Panc1 (cell line): ENCODE results near the gene ITGB4. TPM values are rescaled to one million over a fixed set of nuclear protein-coding genes. Genes with fewer than 3 reads are reported as not detected.

Experiments used
- ATAC-seq: fragments of 200-7000 bp; cut with Tn5 transposase; 2 replicates; pipeline ENCODE4 v1.9.1; 2020; ENCODE audit warnings: mild to moderate bottlenecking, moderate library complexity
- BruUV-seq: library from RNA; stranded (reverse); fragments of 400-500 nt; replicated peaks from 2 replicates; lab custom pipeline; 2021; lab: Mats Ljungman, UMichigan
- CTCF ChIA-PET: fragments of 300-600 bp; sonication (Branson Sonifier 250); formaldehyde crosslinking; loops from one replicate; lab custom pipeline; 2022; ENCODE audit warnings: antibody characterized with exemption; lab: Charles Lee
- POLR2A ChIA-PET: fragments of 300-600 bp; sonication (Branson Sonifier 250); formaldehyde crosslinking; loops from one replicate; lab custom pipeline; 2022; ENCODE audit warnings: antibody characterized with exemption; lab: Charles Lee
- DNase-seq: peaks from one replicate; pipeline ENCODE4 v3.0.0-alpha.2; 2010; ENCODE audit warnings: low read depth, low spot score
- H3K27ac ChIP-seq: 2 replicates; pipeline ENCODE4 v1.5.1; 2011; ENCODE audit warnings: mild to moderate bottlenecking, low read length, inconsistent platforms
- H3K27me3 ChIP-seq: fragments of 200-500 bp; sonication (Bioruptor generic); 2 replicates; pipeline ENCODE4 v1.6.0; 2014; ENCODE audit warnings: low read length, inconsistent platforms; ENCODE audit not compliant: control insufficient read depth, insufficient read depth
- H3K36me3 ChIP-seq: fragments of 200-500 bp; sonication (Bioruptor generic); 2 replicates; pipeline ENCODE4 v1.5.1; 2014; ENCODE audit warnings: inconsistent platforms, mild to moderate bottlenecking, low read length, moderate library complexity; ENCODE audit not compliant: control insufficient read depth, insufficient read depth
- H3K4me1 ChIP-seq: 2 replicates; pipeline ENCODE4 v1.5.1; 2011; ENCODE audit warnings: inconsistent platforms, mild to moderate bottlenecking, low read length, moderate library complexity; ENCODE audit not compliant: control insufficient read depth, insufficient read depth
- H3K4me3 ChIP-seq, 2 experiments: 2 replicates each; pipeline ENCODE4 v1.5.1; 2011 to 2012; ENCODE audit warnings: low read depth in 2 of 2, low read length in 2 of 2, mild to moderate bottlenecking in 2 of 2, inconsistent platforms in 1 of 2, moderate library complexity in 1 of 2
- H3K9me3 ChIP-seq: fragments of 200-500 bp; sonication (Bioruptor generic); 2 replicates; pipeline ENCODE4 v1.5.1; 2014; ENCODE audit warnings: low read depth, mild to moderate bottlenecking, inconsistent platforms, low read length, moderate library complexity; ENCODE audit not compliant: control insufficient read depth, insufficient read depth
- POLR2AphosphoS5 ChIP-seq: IDR thresholded peaks from 2 replicates; pipeline ENCODE4 v1.6.1; 2012; ENCODE audit warnings: mild to moderate bottlenecking, low read depth, low read length, moderate library complexity
- SIN3A ChIP-seq: IDR thresholded peaks from 2 replicates; pipeline ENCODE4 v1.6.1; 2012; ENCODE audit warnings: low read depth, mild to moderate bottlenecking, low read length, moderate library complexity, borderline replicate concordance; ENCODE audit not compliant: insufficient read depth
- TCF7L2 ChIP-seq: IDR thresholded peaks from 2 replicates; pipeline ENCODE4 v1.6.1; 2011; ENCODE audit warnings: mild to moderate bottlenecking, low read depth, low read length, inconsistent platforms
- in situ Hi-C: cut with HindIII; loops from 2 replicates; pipeline ENCODE4 v1.10.0; 2016; ENCODE audit warnings: low sequenced_read_pairs, low pct_unique_long_range_greater_than_20kb
- intact Hi-C: fragments of 100-400 bp; cut with micrococcal nuclease; formaldehyde crosslinking; loops from one replicate; pipeline ENCODE4 v1.10.0; 2022; ENCODE audit not compliant: unreplicated experiment
- total RNA-seq: library from RNA; stranded (reverse); gene quantifications from one replicate; pipeline ENCODE4 v1.2.1, GENCODE V29; 2021; ENCODE audit not compliant: unreplicated experiment
- TF ChIP-seq, protein P1 (sequence below): fragments of 450-650 bp; IDR thresholded peaks from 2 replicates; pipeline ENCODE4 v1.5.1; 2017; ENCODE audit warnings: mild to moderate bottlenecking
- TF ChIP-seq, protein P2 (sequence below), 2 experiments: IDR thresholded peaks; 2 replicates each; pipeline ENCODE4 v1.6.1; 2011 to 2012; ENCODE audit warnings: low read depth in 2 of 2, control low read depth in 1 of 2, low read length in 1 of 2, mild to moderate bottlenecking in 1 of 2, moderate library complexity in 1 of 2; ENCODE audit not compliant: insufficient read depth in 1 of 2

ITGB4 gene
- total RNA-seq, 1 experiment from 2014 or later = 100 TPM

DNA sequence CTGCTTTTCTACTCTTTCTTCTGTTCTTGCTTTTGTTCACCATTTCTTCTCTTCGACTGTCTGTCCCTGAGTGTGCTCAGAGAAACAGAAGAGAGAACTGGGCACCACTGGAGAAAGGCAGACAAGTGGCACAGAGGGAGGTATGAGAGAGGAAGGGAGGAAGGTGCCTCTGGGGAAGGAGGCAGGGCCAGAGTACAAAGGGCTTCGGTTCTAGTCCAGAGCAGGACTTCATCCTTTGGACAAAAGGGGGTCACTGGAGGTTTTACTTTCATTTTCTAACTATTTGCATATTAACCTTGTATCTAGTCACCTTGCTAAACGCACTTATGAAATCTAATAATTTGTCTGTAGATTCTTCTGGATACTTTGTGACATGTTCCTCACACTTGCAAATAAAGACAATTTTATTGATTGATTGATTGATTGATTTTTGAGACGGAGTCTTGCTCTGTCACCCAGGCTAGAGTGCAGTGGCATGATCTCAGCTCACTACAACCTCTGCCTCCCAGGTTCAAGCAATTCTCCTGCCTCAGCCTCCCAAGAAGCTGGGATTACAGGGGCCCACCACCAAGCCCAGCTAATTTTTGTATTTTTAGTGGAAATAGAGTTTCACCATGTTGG, 13.5 kb downstream of the ITGB4 start:
- intact Hi-C loops (no loop called here), in situ Hi-C loops (no loop called here)
- BruUV-seq = no TSS peak
- ChIA-PET CTCF (interaction anchor here (0.6 kb wide), 1 partner anchor 132 kb away, joined by 5 read pairs; no protein-coding TSS in a partner anchor), POLR2A (interaction anchor here (0.5 kb wide), 1 partner anchor 18 kb away, joined by 3 read pairs; no protein-coding TSS in a partner anchor)
- TF ChIP-seq TCF7L2 (no peak), POLR2AphosphoS5 (no peak), SIN3A (no peak)
- TF ChIP-seq, protein P1, sequence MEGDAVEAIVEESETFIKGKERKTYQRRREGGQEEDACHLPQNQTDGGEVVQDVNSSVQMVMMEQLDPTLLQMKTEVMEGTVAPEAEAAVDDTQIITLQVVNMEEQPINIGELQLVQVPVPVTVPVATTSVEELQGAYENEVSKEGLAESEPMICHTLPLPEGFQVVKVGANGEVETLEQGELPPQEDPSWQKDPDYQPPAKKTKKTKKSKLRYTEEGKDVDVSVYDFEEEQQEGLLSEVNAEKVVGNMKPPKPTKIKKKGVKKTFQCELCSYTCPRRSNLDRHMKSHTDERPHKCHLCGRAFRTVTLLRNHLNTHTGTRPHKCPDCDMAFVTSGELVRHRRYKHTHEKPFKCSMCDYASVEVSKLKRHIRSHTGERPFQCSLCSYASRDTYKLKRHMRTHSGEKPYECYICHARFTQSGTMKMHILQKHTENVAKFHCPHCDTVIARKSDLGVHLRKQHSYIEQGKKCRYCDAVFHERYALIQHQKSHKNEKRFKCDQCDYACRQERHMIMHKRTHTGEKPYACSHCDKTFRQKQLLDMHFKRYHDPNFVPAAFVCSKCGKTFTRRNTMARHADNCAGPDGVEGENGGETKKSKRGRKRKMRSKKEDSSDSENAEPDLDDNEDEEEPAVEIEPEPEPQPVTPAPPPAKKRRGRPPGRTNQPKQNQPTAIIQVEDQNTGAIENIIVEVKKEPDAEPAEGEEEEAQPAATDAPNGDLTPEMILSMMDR = no peak
- TF ChIP-seq, protein P2, sequence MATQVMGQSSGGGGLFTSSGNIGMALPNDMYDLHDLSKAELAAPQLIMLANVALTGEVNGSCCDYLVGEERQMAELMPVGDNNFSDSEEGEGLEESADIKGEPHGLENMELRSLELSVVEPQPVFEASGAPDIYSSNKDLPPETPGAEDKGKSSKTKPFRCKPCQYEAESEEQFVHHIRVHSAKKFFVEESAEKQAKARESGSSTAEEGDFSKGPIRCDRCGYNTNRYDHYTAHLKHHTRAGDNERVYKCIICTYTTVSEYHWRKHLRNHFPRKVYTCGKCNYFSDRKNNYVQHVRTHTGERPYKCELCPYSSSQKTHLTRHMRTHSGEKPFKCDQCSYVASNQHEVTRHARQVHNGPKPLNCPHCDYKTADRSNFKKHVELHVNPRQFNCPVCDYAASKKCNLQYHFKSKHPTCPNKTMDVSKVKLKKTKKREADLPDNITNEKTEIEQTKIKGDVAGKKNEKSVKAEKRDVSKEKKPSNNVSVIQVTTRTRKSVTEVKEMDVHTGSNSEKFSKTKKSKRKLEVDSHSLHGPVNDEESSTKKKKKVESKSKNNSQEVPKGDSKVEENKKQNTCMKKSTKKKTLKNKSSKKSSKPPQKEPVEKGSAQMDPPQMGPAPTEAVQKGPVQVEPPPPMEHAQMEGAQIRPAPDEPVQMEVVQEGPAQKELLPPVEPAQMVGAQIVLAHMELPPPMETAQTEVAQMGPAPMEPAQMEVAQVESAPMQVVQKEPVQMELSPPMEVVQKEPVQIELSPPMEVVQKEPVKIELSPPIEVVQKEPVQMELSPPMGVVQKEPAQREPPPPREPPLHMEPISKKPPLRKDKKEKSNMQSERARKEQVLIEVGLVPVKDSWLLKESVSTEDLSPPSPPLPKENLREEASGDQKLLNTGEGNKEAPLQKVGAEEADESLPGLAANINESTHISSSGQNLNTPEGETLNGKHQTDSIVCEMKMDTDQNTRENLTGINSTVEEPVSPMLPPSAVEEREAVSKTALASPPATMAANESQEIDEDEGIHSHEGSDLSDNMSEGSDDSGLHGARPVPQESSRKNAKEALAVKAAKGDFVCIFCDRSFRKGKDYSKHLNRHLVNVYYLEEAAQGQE (IDR thresholded peaks at IDR 0.05; ENCODE audit: insufficient read depth in 1 of 2, low read depth in 2 of 2, low read length in 1 of 2) = no peak
- Histone ChIP-seq H3K9me3 (no peaks in the 10 kb centered on the region), H3K36me3 (no peaks in the 10 kb centered on the region), H3K4me1 (no peaks in the 10 kb centered on the region), H3K27ac (no peak overlapping the region), H3K4me3 (no peak overlapping the region), H3K27me3 (no peaks in the 10 kb centered on the region)
- no peak for ATAC-seq
- no peak for DNase-seq

DNA sequence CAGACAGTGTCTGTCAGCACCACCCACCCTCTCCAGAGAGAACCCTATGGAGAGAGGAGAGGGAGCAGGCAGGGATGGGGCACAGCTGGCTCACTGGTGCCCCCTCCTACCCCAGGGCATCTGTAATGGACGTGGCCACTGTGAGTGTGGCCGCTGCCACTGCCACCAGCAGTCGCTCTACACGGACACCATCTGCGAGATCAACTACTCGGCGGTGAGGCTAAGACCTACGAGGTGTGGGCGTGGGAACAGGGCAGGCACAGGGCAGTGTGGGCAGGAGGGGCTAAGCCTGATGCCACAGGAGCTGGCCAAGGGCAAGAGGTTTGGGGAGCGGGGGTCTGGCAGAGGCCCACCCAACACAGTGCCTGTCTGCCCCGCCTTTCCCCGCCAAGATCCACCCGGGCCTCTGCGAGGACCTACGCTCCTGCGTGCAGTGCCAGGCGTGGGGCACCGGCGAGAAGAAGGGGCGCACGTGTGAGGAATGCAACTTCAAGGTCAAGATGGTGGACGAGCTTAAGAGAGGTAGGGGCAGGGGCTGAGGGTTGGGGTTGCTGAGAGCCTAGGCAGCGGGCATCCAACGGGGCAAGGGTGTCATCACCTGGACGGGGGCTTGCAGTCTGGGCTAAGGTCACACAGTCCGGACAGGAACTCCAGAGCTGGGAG, 15.0 kb downstream of the ITGB4 start:
- no peak for ATAC-seq
- ChIA-PET POLR2A (no interaction called here), CTCF (no interaction called here)
- H3K4me3 ChIP-seq = no peak overlapping the region
- in situ Hi-C loops = no loop called here
- no TSS peak for BruUV-seq
- H3K4me1 ChIP-seq = no peaks in the 10 kb centered on the region
- intact Hi-C loops = no loop called here
- H3K27ac ChIP-seq = no peak overlapping the region
- DNase-seq = no peak
- H3K36me3 ChIP-seq = no peaks in the 10 kb centered on the region
- TF ChIP-seq SIN3A (no peak), TCF7L2 (no peak), POLR2AphosphoS5 (no peak)
- TF ChIP-seq, protein P1 = no peak
- TF ChIP-seq, protein P2 (IDR thresholded peaks at IDR 0.05; ENCODE audit: insufficient read depth in 1 of 2, low read depth in 2 of 2, low read length in 1 of 2) = no peak
- no peaks in the 10 kb centered on the region for H3K9me3 ChIP-seq
- no peaks in the 10 kb centered on the region for H3K27me3 ChIP-seq
